K562 (cell line): ENCODE measurements around the gene TSC22D3. TPM values are rescaled to one million over a fixed set of nuclear protein-coding genes. Genes with fewer than 3 reads are reported as not detected.

Experiments
- ATAC-seq: fragments of 200-7000 bp; cut with Tn5 transposase; 3 replicates; pipeline ENCODE4 v1.9.1; 2020; ENCODE audit warnings: moderate library complexity
- BruUV-seq: library from RNA; stranded (reverse); fragments of 400-500 nt; replicated peaks from 2 replicates; lab custom pipeline; 2021; lab: Mats Ljungman, UMichigan
- CTCF ChIA-PET: fragments of 300-600 bp; formaldehyde crosslinking; extraction: SDS; loops from one replicate; lab custom pipeline; 2021; ENCODE audit warnings: low intra/inter-chr PET ratio; lab: Yijun Ruan, JAX
- POLR2A ChIA-PET: fragments of 300-600, 350-650 bp; sonication (Branson Sonifier 250); formaldehyde crosslinking; extraction: SDS; loops from one replicate; lab custom pipeline; 2021; ENCODE audit warnings: antibody characterized with exemption, inconsistent platforms; lab: Yijun Ruan, JAX
- DNase-seq, 4 experiments: peaks; one replicate each; pipeline versions ENCODE4 v3.0.0 to v3.0.0-alpha.2; 2011 to 2018; ENCODE audit warnings: low spot score in 3 of 4, mixed read lengths in 3 of 4; ENCODE audit errors: extremely low read depth in 1 of 4
- FAIRE-seq: peaks from 2 replicates; lab custom pipeline; 2011; peaks lifted over from hg19 to GRCh38; lab: Jason Lieb, UNC
- H2AFZ ChIP-seq: 2 replicates; pipeline ENCODE4 v1.6.0; 2011; ENCODE audit warnings: low read depth, low read length, control low read depth, inconsistent platforms
- H3K27ac ChIP-seq: fragments of 200-600 bp; 3 replicates; pipeline ENCODE4 v1.8.0; 2011; ENCODE audit warnings: low read depth, mild to moderate bottlenecking, control low read depth, inconsistent platforms, low read length, moderate library complexity, mixed read lengths; ENCODE audit errors: extremely low read depth
- H3K27me3 ChIP-seq, 2 experiments: fragments of 300-600 bp in 1 of 2; 2 replicates in 1 of 2; 3 replicates in 1 of 2; pipeline versions ENCODE4 v1.6.0 to v1.8.0; 2011; ENCODE audit warnings: inconsistent platforms in 2 of 2, low read length in 2 of 2, mild to moderate bottlenecking in 1 of 2, mixed read lengths in 1 of 2, moderate library complexity in 1 of 2; ENCODE audit not compliant: control insufficient read depth in 2 of 2, insufficient read depth in 2 of 2
- H3K36me3 ChIP-seq: fragments of 300-600 bp; 3 replicates; pipeline ENCODE4 v1.8.0; 2011; ENCODE audit warnings: mild to moderate bottlenecking, low read length, inconsistent platforms; ENCODE audit not compliant: control insufficient read depth, insufficient read depth
- H3K4me1 ChIP-seq, 2 experiments: fragments of 200-600 bp in 1 of 2; replicated peaks in 1 of 2; 2 replicates in 1 of 2; 3 replicates in 1 of 2; pipeline versions ENCODE4 v1.5.1 to v1.8.0; 2011; ENCODE audit warnings: inconsistent platforms in 2 of 2, low read length in 2 of 2, mild to moderate bottlenecking in 1 of 2, mixed read lengths in 1 of 2, moderate library complexity in 1 of 2; ENCODE audit not compliant: control insufficient read depth in 2 of 2, insufficient read depth in 2 of 2
- H3K4me2 ChIP-seq: 2 replicates; pipeline ENCODE4 v1.6.1; 2011; ENCODE audit warnings: low read length, control low read depth, inconsistent platforms, mixed read lengths; ENCODE audit not compliant: insufficient read depth
- H3K4me3 ChIP-seq: fragments of 200-600 bp; sonication (generic), shearing (Covaris generic); 2 replicates; pipeline ENCODE4 v1.5.1; 2016; ENCODE audit warnings: control low read depth, inconsistent platforms
- H3K79me2 ChIP-seq: fragments of 200-600 bp; 3 replicates; pipeline ENCODE4 v1.8.0; 2011; ENCODE audit warnings: low read length, inconsistent platforms; ENCODE audit not compliant: control insufficient read depth, insufficient read depth
- H3K9ac ChIP-seq, 2 experiments: 2 replicates each; pipeline versions ENCODE4 v1.6.0 to v1.6.1; 2011; ENCODE audit warnings: low read depth in 2 of 2, low read length in 2 of 2, control low read depth in 1 of 2, inconsistent platforms in 1 of 2, mild to moderate bottlenecking in 1 of 2, mixed read lengths in 1 of 2; ENCODE audit not compliant: insufficient read depth in 1 of 2
- H3K9me1 ChIP-seq: one replicate; pipeline ENCODE4 v1.6.0; 2011; ENCODE audit warnings: inconsistent platforms, mild to moderate bottlenecking, low read length, moderate library complexity; ENCODE audit not compliant: control insufficient read depth, insufficient read depth
- H3K9me3 ChIP-seq: replicated peaks from 2 replicates; pipeline ENCODE4 v1.5.1; 2011; ENCODE audit warnings: low read depth, low read length, inconsistent platforms; ENCODE audit not compliant: control insufficient read depth, insufficient read depth
- H4K20me1 ChIP-seq: replicated peaks from 2 replicates; pipeline ENCODE4 v1.6.1; 2011; ENCODE audit warnings: low read length, inconsistent platforms, mixed read lengths; ENCODE audit not compliant: control insufficient read depth, insufficient read depth
- DEAF1 ChIP-seq: fragments of 450-650 bp; formaldehyde crosslinking; IDR thresholded peaks from 2 replicates; pipeline ENCODE4 v1.4.0; 2020; ENCODE audit warnings: mild to moderate bottlenecking, moderate library complexity
- E2F6 ChIP-seq, 2 experiments: IDR thresholded peaks; 2 replicates each; pipeline ENCODE4 v1.6.1; 2011; ENCODE audit warnings: borderline replicate concordance in 1 of 2, control low read depth in 1 of 2, low read depth in 1 of 2, low read length in 1 of 2, mild to moderate bottlenecking in 1 of 2, mixed read lengths in 1 of 2, moderate library complexity in 1 of 2; ENCODE audit not compliant: insufficient read depth in 1 of 2, insufficient read length in 1 of 2, poor library complexity in 1 of 2, severe bottlenecking in 1 of 2; ENCODE audit errors: extremely low read depth in 1 of 2
- ELF2 ChIP-seq: fragments of 250-450 bp; sonication (Bioruptor Pico); IDR thresholded peaks from 2 replicates; pipeline ENCODE4 v1.5.0; 2021; ENCODE audit warnings: mild to moderate bottlenecking
- HMBOX1 ChIP-seq: sonication (generic); IDR thresholded peaks from 2 replicates; pipeline ENCODE4 v1.6.1; 2016
- NKRF ChIP-seq: fragments of 450-650 bp; IDR thresholded peaks from 2 replicates; pipeline ENCODE4 v1.6.1; 2016; ENCODE audit warnings: borderline replicate concordance
- PHTF2 ChIP-seq: fragments of 250-450 bp; sonication (Bioruptor Pico); IDR thresholded peaks from 2 replicates; pipeline ENCODE4 v1.5.0; 2021; ENCODE audit warnings: mild to moderate bottlenecking
- POLR2G ChIP-seq: fragments of 200-400 bp; formaldehyde crosslinking; IDR thresholded peaks from 2 replicates; pipeline ENCODE4 v1.6.1; 2017; ENCODE audit warnings: low read depth, mild to moderate bottlenecking, antibody characterized with exemption, low read length, moderate library complexity
- RBM39 ChIP-seq: fragments of 200-400 bp; formaldehyde crosslinking; optimal IDR thresholded peaks from 2 replicates; pipeline ENCODE3; 2018; ENCODE audit warnings: low read depth, low read length
- SNRNP70 ChIP-seq: fragments of 200-400 bp; formaldehyde crosslinking; optimal IDR thresholded peaks from 2 replicates; pipeline ENCODE3; 2017; ENCODE audit warnings: low read depth, low read length
- THRB ChIP-seq: fragments of 450-650 bp; formaldehyde crosslinking; conservative IDR thresholded peaks from 2 replicates; pipeline ENCODE4 v1.4.0; 2022; ENCODE audit warnings: mild to moderate bottlenecking, missing genetic modification characterization
- ZFP1 ChIP-seq: fragments of 450-650 bp; formaldehyde crosslinking; IDR thresholded peaks from 2 replicates; pipeline ENCODE4 v1.4.0; 2020; ENCODE audit warnings: mild to moderate bottlenecking, mixed read lengths
- ZNF764 ChIP-seq: fragments of 250-450 bp; sonication (Bioruptor Pico); IDR thresholded peaks from 2 replicates; pipeline ENCODE4 v1.4.0; 2020; ENCODE audit warnings: low read depth, mild to moderate bottlenecking, moderate library complexity
- WGBS: fragments of 100-300 bp; shearing (Covaris generic); methylation state at CpG from one replicate; pipeline ENCODE4 v1.1.6; 2016; ENCODE audit warnings: low coverage, mixed read lengths; ENCODE audit not compliant: insufficient coverage; ENCODE audit errors: missing lambda C conversion rate; 5-methylcytosine and 5-hydroxymethylcytosine counted together
- in situ Hi-C: fragments of 300-500 bp; cut with MboI; formaldehyde crosslinking; loops from 4 replicates; pipeline ENCODE4 v1.15.0; 2018; ENCODE audit warnings: inconsistent platforms, mixed read lengths
- intact Hi-C: fragments of 100-400 bp; cut with micrococcal nuclease; formaldehyde crosslinking; loops from 2 replicates; pipeline ENCODE4 v1.14.2; 2022
- polyA plus RNA-seq, 8 experiments: library from polyadenylated mRNA; depleted of rRNA in 4 of 8; stranded (reverse) in 5 of 8; unstranded in 3 of 8; fragments of >200 nt; fragmentation: Nextera tagmentation in 2 of 8; fragmentation: Illumina TruSeq in 1 of 8; extraction: Ambion mirVana in 2 of 8; extraction: Trizol in 1 of 8; gene quantifications; 2 replicates each; pipeline versions ENCODE4 v1.2.1 to v1.2.3, GENCODE V29; 2011 to 2014; ENCODE audit warnings: inconsistent platforms in 1 of 8, missing spikeins in 1 of 8
- total RNA-seq, 7 experiments: library from RNA; depleted of rRNA in 6 of 7; stranded (reverse); fragments of >200 nt in 6 of 7; fragmentation: Illumina TruSeq in 2 of 7; extraction: Trizol in 2 of 7; gene quantifications; 2 replicates each; pipeline versions ENCODE4 v1.2.1 to v1.2.3, GENCODE V29; 2011 to 2021; ENCODE audit warnings: low replicate concordance in 1 of 7

The TSC22D3 gene
- total and polyA plus RNA-seq, 9 of the 15 experiments (the other 6 are each of a cell fraction or from before 2014, with no cell fraction given): 0.48 to 3.0 (median 0.87) TPM

- TF ChIP-seq POLR2G (no peak), RBM39 (no peak), DEAF1 (CRISPR knock-in tag) (no peak), PHTF2 (CRISPR knock-in tag) (no peak), THRB (no peak)
Measured at GRCh38 chrX:107704587-107704986, 71.0 kb downstream of the TSC22D3 start (continued).

- ChIA-PET POLR2A (interaction anchor here (0.6 to 1.0 kb wide), 2 partner anchors 18 to 19 kb away, joined by 3 read pairs; no protein-coding TSS in a partner anchor), CTCF (no interaction called here)
- H2AFZ ChIP-seq: no peak overlapping the region
- in situ Hi-C loops: no loop called here
- no peak overlapping the region for H3K9ac ChIP-seq
- 31% methylated on average over 3 of the region's 4 CpGs for WGBS
- H3K27ac ChIP-seq: no peak overlapping the region
- no peaks in the 10 kb centered on the region for H4K20me1 ChIP-seq
- peaks cover 0 to 2% of the 10 kb centered on the region in 2 experiments; a peak in 3 of 5 replicates for H3K4me1 ChIP-seq
- no peaks in the 10 kb centered on the region for H3K9me3 ChIP-seq
- no peak overlapping the region for H3K4me3 ChIP-seq
- no peak overlapping the region for H3K4me2 ChIP-seq
- no peak for DNase-seq
- H3K36me3 ChIP-seq: no peaks in the 10 kb centered on the region
- no peaks in the 10 kb centered on the region; a peak in 1 of 5 replicates for H3K27me3 ChIP-seq
- H3K79me2 ChIP-seq: no peaks in the 10 kb centered on the region
- ATAC-seq: no peak
- no TSS peak for BruUV-seq
- FAIRE-seq: no peak
- no peaks in the 10 kb centered on the region for H3K9me1 ChIP-seq
- intact Hi-C loops: no loop called here
- TF ChIP-seq ELF2 (CRISPR knock-in tag): no peak
- no peak for TF ChIP-seq SNRNP70
- TF ChIP-seq HMBOX1: no peak
- no peak for TF ChIP-seq ZFP1 (CRISPR knock-in tag)
- no peak for TF ChIP-seq NKRF
- TF ChIP-seq E2F6 (IDR thresholded peaks at IDR 0.05; ENCODE audit: borderline replicate concordance in 1 of 2, extremely low read depth in 1 of 2, insufficient read depth in 1 of 2, insufficient read length in 1 of 2, low read depth in 1 of 2, low read length in 1 of 2, poor library complexity in 1 of 2, severe bottlenecking in 1 of 2): no peak
- no peak for TF ChIP-seq ZNF764 (CRISPR knock-in tag)
Measured at GRCh38 chrX:107704181-107704580, 71.4 kb downstream of the TSC22D3 start.
